HG02678 (cell line): ENCODE results near the gene SYCE3.
"Not testable (repeated sequence)": the region's sequence is repeated elsewhere in the genome, so short reads cannot be mapped to it uniquely, and the experiment has no call there.

Experiments used
- ATAC-seq: cut with Tn5 transposase; IDR thresholded peaks from one replicate; pipeline ENCODE4 v1.9.1; 2021; ENCODE audit warnings: mild to moderate bottlenecking, moderate library complexity; ENCODE audit not compliant: unreplicated experiment

The SYCE3 gene

DNA sequence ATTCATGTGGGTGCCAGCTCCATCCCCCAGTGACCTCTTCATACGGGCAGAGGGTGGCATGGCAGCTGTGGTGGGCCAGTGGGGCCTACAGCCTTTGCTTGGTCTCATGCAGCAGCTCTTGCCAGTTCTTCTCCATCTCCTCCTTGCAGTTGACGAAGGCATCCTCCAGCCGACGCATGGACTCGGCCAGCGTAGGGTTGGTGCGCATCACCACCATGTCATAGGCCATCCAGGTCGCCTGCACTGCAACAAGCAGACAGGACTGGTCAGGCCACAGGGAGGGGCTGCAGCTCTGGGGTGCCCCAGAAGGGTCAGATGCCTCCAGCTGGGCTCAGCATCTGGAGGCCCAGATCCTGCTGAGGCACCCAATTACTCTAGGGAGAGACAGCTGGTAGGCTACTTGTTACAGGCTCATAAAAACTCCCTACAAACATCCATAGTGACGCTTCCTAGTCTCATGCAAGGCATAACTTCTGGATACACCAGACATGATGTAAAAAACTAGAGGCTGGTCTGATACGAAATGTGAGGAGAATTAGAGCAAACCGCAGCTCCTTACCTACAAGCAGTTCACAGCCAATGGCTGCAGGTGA lies 11.5 kb downstream of the SYCE3 start:
- no peak for ATAC-seq

GRCh38 chr22:50550395-50550794 lies 12.3 kb downstream of the SYCE3 start:
- ATAC-seq: no peak

DNA sequence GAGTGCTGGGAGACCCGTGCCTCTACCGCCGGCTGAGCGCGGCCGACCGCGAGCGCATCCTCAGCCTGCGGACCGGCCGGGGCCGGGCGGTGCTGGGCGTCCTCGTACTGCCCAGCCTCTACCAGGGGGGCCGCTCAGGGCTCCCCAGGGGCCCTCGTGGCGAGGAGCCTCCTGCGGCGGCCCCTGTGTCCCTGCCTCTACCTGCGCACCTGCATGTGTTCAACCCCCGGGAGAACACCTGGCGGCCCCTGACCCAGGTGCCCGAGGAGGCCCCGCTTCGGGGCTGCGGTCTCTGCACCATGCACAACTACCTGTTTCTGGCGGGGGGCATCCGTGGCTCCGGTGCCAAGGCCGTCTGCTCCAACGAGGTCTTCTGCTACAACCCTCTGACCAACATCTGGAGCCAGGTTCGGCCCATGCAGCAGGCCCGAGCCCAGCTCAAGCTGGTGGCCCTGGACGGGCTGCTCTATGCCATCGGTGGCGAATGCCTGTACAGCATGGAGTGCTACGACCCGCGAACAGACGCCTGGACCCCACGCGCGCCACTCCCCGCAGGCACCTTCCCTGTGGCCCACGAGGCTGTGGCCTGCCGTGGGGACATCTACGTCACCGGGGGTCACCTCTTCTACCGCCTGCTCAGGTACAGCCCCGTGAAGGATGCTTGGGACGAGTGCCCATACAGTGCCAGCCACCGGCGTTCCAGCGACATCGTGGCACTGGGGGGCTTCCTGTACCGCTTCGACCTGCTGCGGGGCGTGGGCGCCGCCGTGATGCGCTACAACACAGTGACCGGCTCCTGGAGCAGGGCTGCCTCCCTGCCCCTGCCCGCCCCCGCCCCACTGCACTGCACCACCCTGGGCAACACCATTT lies 13.6 kb downstream of the SYCE3 start:
- ATAC-seq: no peak

DNA sequence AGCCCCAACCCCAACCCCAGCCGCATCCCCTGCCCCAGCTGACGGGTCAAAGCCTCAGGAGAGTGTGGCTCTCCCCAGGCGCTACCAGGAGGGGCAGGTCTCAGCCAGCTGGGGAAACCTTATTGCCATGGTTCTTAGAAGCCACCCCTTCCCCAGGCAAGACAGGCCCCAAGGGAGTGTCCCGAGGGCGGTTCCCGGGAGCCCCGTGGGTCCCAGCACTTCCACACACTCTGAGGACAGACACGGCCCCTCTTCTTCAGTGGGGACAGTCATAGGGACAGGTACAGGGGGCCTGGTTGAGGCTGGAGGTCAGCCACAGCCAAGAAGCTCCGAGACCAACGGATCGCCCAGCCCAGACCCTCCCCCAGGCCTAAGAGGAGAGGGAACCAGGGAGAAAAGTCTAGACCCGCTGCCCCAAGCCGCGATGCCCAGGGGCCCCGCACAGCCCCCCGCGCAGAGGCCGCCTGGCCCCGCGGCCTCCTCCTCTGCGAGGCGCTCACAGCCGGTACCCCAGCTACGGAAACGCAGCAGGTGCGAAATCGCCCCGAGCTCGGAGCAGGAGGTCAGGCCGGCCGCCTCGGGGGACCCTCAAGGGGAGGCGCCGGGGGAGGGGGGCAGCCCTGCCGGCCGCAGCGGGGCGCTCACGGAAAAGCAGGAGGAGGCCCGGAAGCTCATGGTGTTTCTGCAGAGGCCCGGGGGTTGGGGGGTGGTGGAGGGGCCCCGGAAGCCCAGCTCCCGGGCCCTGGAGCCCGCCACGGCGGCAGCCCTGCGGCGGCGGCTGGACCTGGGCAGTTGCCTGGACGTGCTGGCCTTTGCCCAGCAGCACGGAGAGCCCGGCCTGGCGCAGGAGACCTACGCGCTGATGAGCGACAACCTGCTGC lies 14.4 kb downstream of the SYCE3 start:
- no peak for ATAC-seq

DNA sequence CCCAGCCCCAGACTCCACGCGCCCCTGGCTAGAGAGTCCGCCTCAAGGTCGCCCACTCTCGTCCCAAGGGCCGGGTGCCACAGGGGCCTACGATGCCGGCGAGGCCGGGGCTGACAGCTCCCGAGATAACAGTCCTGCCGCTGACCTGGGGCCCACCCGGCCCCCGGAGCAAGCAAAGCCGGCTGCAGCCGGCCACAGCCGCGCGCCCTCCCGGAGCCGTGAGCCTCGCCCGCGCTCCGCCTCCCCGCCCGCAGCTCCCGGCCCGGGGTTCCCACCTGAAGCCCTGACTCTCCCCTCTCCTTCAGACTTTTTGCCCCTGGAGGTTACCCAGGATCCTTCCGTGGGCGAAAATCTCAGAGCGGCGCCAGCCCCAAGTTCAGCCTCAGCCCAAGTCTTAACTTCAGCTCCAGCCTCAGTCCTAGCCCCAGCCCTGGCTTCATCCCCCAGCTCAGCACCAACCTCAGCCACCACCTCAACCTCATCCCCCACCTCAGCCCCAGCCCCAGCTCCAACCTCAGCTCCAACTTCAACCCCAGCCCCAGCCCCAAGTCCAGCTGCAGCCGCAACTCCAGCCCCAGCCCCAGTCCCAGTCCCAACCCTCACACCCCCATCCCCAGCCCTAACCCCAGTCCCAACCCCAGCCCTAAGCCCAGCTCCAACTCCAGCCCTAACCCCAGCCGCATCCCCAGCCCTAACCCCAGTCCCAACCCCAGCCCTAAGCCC lies 15.3 kb downstream of the SYCE3 start:
- ATAC-seq: no peak

GRCh38 chr22:50546326-50547262 lies 16.1 kb downstream of the SYCE3 start:
- no peak for ATAC-seq

DNA sequence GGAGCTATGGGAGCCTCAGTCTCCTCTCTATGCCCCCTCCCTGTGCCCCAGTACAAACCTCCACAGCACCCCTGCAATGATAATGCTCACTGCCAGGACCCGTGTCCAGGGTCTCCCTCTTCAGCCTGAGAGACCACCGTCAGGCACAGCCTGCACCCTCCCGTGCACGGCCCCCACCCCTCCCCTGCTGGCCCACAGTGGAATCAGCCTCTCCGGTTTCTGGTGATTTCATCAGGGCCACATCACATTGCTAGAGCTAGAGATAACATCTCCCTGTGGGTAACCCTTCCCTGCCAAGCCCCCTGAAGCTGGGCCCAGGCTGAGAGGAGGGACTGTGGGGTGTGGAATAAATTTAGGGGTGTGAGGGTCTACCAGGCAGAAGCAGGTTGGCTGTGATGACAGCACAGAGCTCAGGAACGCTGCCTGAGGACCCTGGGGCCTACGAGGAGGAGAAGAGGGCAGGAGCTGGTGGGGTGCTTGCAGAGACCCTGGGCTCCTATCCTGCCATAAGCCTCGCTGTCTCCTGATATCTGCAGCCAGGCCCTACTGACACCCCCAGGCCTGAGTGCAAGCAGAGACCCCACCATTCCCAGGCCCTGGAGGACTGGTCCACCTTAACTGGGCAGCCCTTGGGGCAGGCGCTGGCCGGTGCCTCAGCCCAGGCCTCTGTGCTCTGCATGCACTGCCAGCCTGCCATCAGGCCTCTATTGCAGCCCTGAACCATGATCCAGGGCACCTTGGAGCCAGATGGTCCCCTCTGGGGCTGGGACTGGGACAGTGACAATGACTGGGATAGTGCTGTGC lies 17.0 kb downstream of the SYCE3 start, which contains the start of gene KLHDC7B:
Gene KLHDC7B, plus strand, starts transcription at position 378 of the 804 bp plus-strand sequence. Its CDS starts 345 bp downstream, at position 723.
- no peak for ATAC-seq

GRCh38 chr22:50544746-50545253 lies 17.9 kb downstream of the SYCE3 start:
- ATAC-seq: no peak

DNA sequence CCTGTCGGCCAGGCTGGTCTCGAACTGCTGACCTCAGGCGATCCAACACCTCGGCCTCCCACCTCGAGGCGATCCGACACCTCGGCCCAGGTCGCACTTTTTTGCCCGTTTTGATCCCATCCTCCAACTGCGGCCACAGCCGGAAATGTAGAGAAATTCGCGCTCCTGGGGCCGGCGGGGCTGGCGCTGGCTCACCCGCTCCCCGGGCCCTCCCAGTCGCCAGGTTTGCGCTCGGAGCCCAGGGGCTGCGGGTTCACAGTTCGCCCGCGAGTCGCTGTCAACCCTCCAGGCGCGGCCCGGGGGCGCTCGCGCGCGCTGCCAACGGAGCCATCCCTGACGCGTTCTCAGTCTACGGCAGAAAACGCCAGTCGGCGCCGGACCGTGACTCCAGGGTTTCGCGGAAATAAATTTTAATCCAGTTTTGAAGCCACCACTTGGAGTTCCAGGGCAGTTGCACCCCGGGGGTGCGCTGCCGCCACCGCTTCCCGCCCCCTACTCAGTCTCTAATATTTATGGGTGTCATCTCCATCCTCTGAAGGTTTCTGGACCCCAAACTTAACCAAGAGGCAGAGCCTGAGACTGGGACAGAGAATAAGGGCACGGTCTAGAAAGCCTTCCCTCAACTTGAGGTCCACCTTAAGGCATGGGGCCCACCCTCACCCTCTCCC lies 18.5 kb downstream of the SYCE3 start:
- ATAC-seq: no peak

DNA sequence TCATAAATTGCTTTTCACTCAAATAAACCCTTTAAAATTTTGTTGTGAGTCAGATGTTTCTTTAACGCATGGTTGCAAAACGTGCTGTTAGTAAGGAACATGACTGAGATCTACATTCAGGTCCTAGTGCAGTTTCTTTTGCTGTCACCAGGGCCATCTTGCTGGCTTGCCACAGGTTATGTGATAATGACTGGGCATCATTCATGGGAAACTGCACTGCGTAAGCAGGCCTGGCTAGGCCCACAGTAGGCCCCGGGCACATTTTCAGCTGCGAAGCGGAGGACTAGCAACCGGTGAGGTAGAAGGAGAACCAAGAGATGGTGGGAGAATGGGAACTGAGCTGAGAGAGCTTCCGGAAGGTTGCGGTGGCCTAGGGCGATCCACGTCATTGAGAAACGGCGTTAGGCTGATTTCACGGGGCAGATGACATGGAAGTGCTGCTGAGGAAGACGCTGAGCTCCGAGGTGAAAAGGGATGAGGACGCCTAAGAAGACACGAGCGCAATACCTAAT lies 20.2 kb downstream of the SYCE3 start:
- no peak for ATAC-seq

DNA sequence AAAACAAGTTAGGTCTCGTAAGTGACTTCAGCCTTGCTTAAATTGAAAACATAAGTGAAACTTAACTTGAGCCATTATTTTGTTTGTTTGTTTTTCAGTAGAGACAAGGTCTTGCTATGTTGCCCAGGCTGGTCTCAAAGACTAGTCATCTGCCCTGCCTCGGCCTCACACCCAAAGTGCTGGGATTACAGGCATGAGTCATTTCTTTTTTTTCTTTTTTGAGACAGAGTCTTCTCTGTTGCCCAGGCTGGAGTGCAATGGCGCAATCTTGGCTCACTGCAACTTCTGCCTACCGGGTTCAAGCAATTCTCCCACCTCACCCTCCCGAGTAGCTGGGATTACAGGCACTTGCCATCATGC lies 21.1 kb downstream of the SYCE3 start:
- not testable (repeated sequence) for ATAC-seq

GRCh38 chr22:50540381-50540780 lies 22.3 kb downstream of the SYCE3 start:
- ATAC-seq: no peak

- ATAC-seq: no peak
These were observed 25.0 kb downstream of the SYCE3 start for GRCh38 chr22:50537765-50538164.

DNA sequence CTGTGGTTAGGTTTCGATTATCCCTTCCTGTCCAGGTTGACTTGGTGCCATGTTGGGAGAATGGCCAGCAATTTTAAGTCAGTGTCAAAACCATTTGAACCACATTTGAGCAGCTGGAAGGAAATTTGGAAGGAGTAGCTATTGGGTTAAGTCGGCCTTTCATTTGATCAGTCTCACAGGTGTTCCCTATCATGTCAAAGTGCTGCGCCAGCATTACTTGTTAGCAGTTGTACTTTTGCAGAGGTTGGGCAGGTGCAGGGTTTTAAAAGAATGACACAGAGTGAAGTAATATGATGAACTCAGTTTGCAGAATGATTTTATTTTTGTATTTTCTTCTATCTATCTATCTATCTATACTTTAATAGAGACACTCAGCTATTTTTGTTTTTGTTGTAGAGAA lies 26.5 kb downstream of the SYCE3 start:
- ATAC-seq: no peak

DNA sequence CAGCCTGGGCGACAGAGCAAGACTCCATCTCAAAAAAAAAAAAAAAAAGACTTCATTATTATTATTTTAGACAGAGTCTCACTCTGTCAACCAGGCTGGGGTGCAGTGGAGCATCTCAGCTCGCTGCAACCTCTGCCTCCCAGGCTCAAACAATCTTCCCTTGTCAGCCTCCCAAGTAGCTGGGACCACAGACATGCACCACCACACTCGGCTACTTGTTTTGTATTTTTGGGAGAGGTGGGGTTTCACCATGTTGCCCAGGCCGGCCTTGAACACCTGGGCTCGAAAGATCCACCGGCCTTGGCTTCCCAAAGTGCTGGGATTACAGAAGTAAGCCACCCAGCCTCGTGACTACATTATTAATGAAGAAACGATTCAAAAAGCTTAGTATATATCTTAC lies 27.6 kb downstream of the SYCE3 start:
- no peak for ATAC-seq

DNA sequence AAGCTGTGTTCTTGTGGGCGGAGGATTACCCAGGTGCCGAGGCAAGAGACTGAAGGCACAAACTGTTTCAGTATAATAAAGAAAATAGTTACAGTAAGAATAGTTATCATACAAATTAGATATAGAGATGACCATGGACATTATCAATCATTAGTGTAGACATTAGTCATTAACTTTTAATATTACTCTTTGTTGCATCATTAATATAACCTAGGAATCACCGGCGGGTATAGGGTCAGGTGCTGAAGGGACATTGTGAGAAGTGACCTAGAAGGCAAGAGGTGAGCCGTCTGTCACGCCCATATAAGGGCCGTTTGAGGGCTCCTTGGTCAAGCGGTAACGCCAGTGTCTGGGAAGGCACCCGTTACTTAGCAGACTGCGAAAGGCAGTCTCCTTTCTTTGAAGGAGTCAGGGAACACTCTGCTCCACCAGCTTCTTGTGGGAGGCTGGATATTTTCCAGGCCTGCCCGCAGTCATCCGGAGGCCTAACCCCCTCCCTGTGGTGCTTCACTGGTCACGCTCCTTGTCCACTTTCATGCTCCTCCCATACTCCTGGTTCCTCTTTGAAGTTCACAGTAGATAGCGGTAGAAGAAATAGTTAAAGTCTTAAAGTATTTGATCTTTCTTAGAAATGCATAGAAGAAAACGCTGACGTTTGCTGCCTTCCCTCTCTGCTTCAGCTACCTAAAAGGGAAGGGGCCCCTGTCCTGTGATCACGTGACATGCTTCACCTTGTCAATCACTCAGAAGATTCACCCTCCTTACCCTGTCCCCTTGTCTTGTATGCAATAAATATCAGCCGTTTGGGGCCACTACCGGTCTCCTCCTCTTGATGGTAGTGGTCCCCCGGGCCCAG lies 28.6 kb downstream of the SYCE3 start:
- not testable (repeated sequence) for ATAC-seq
